ACHN (cell line): ENCODE measurements around the gene CLGN.

Source experiments
- DNase-seq: peaks from one replicate; pipeline ENCODE4 v3.0.0-alpha.2; 2015
- in situ Hi-C: cut with HindIII; loops from 2 replicates; pipeline ENCODE4 v1.10.0; 2017; ENCODE audit warnings: low sequenced_read_pairs, low pct_ligation_motif_present, low pct_unique_long_range_greater_than_20kb

The CLGN gene

GRCh38 chr4:140346136-140346535 is 81.3 kb downstream of the CLGN start:
- in situ Hi-C loops = no loop called here
- no peak for DNase-seq

DNA sequence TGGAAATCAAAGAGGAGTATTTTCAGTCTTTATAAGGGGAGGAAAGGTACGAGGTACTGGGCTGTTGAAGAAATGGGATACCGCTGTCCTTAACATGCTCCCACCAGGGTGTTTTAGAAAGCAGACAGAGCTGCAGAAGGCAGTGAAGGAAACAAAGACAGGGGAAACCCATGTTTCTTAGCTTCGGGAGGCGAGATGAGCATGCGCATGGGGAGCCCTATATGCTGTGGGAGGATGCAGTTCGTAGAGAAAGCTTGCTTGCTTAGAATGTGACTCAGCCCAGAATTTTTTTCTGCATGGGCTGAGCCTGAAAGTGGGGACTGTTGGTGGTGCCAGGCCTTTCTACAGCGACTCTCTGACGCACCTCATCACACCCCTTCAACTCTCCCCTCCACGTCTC is 82.8 kb downstream of the CLGN start:
- no peak for DNase-seq
- in situ Hi-C loops = no loop called here

DNA sequence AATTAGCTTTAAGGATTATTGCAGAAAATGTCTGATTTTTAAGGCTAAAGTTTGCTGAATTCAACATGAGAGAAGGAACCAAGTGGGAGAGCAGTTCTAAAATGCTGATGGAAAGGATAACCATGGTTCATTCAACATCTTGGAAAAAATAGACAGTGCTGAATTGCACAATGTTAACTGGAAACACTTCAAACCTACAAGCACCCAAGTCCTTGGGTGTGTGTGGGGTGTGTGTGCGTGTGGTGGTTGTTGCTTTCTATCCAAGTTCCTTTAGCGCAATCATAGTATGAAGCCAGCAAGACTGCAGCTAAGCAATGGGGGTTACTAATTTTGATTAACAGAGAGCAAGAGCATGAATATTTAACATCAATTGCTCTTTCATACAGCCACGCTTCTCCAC is 83.3 kb downstream of the CLGN start:
- in situ Hi-C loops = no loop called here
- no peak for DNase-seq

- in situ Hi-C loops = no loop called here
Measured at GRCh38 chr4:140343303-140343702, 84.1 kb downstream of the CLGN start.

GRCh38 chr4:140342620-140343019 is 84.8 kb downstream of the CLGN start:
- DNase-seq = no peak
- in situ Hi-C loops = no loop called here

More at GRCh38 chr4:140343303-140343702, 84.1 kb downstream of the CLGN start:
- peak; percentile 45 for DNase-seq
